Transverse colon (tissue), 4 donors: ENCODE measurements around the gene PRKCH.

Experiments
- CTCF ChIP-seq, 5 experiments: fragments of 200-600 bp in 3 of 5; fragments of 450-650 bp in 2 of 5; sonication (generic) in 3 of 5; IDR thresholded peaks; 1 replicate in 2 of 5; 2 replicates in 3 of 5; pipeline ENCODE4 v1.5.1; 2016 to 2017; ENCODE audit warnings: antibody characterized with exemption in 5 of 5, inconsistent platforms in 3 of 5, mild to moderate bottlenecking in 2 of 5, moderate library complexity in 1 of 5
- POLR2AphosphoS5 ChIP-seq, 3 donors: sonication (generic); formaldehyde crosslinking; IDR thresholded peaks; one replicate each; pipeline ENCODE4 v1.6.1; 2016; ENCODE audit warnings: antibody characterized with exemption in 3 of 3

- TF ChIP-seq CTCF (IDR thresholded peaks at IDR 0.05): no peak
- TF ChIP-seq POLR2AphosphoS5 (IDR thresholded peaks at IDR 0.05): no peak
These were observed 67.7 kb downstream of the PRKCH start for GRCh38 chr14:61388976-61389576.
